Measurements from ENCODE around the gene SLC22A12.

Gene SLC22A12

GRCh38 chr11:64605656-64606585 is 14.9 kb downstream of the SLC22A12 start:
- peaks cover 0 to 12% of the 10 kb centered on the region in 2 donors for H3K27me3 ChIP-seq
- H3K27ac ChIP-seq, result no peak overlapping the region
- no peaks in the 10 kb centered on the region for H3K36me3 ChIP-seq
- no peaks in the 10 kb centered on the region for H3K9me3 ChIP-seq
- H3K4me3 ChIP-seq, result no peak overlapping the region
- no peak for TF ChIP-seq CTCF (IDR thresholded peaks at IDR 0.05)
- intact Hi-C loops (cut with DNase I; ENCODE audit: low total_unique reads), result no loop called here
- no peak for DNase-seq
- peaks cover 0 to 14% (median 6%) of the 10 kb centered on the region in 4 donors for H3K4me1 ChIP-seq

DNA sequence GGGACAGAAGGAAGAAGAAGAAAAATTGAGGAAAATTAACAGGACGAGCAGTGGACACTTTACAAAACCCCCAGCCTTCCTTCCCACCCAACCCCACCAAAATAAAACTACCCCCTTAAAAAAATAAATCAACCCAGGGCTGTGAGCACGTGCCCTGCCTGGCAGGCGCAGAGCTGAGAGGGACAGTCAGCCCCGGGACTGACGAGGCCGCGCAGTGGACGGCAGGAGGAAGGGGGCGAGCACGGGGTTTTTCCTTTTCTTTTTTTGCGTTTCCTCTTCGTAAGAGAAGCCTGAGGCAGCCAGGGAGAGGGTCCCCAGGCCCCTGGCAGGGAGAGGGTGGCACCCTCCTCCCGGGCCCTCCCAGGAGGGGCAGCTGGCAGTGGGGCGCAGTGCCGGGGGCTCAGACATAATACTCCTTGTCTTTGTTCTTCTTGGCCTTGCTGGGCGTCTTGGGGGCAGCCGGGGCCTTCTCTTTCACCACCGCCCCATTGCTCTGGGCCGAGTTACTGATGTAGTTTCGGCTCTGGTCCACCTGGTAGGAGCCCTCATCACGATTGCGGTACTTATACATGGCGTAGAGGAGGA is 15.9 kb downstream of the SLC22A12 start:
- H3K36me3 ChIP-seq, result no peaks in the 10 kb centered on the region
- peaks cover 0 to 10% of the 10 kb centered on the region in 2 donors for H3K27me3 ChIP-seq
- TF ChIP-seq CTCF (IDR thresholded peaks at IDR 0.05), result no peak
- no peak overlapping the region for H3K27ac ChIP-seq
- H3K9me3 ChIP-seq, result no peaks in the 10 kb centered on the region
- H3K4me3 ChIP-seq, result no peak overlapping the region
- no peak for DNase-seq
- peaks cover 0 to 14% (median 6%) of the 10 kb centered on the region in 4 donors for H3K4me1 ChIP-seq
- intact Hi-C loops (cut with DNase I; ENCODE audit: low total_unique reads), result no loop called here

DNA sequence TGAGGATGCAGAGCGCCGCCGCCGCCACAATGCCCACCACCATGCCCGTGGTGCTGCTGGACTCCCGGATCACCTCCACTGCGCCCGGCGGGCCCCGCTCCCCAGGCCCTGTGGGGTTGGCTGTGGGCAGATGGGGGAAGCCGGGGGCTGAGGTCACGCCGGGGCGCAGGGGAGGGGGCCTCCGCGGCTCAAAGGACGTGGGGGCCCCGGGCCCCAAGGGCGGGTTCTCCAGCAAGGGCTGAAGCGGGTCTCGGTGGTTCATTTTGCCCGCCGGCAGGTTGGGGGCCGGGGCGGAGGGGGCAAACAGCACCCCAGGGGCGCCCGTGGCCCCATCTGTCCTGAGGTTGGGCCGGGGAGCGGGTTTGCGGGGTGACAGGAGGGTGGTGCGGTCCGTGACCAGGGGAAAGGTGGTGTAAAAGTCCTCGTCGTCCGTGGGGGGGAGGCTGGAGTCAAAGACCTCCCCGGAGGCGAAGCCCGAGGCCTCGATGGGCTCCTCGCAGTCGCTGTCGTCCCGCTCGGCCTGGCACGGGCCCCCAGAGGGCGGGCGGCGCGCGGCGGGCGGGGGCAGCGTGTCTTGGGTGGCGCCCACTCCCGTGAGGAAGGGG is 16.5 kb downstream of the SLC22A12 start:
- peaks cover 0 to 14% (median 6%) of the 10 kb centered on the region in 4 donors for H3K4me1 ChIP-seq
- H3K27me3 ChIP-seq, result peaks cover 0 to 8% of the 10 kb centered on the region in 2 donors
- DNase-seq, result no peak
- no peaks in the 10 kb centered on the region for H3K36me3 ChIP-seq
- peak overlapping the region; percentile 37 to 39 for H3K4me3 ChIP-seq
- no peak for TF ChIP-seq CTCF (IDR thresholded peaks at IDR 0.05)
- intact Hi-C loops (cut with DNase I; ENCODE audit: low total_unique reads), result no loop called here
- peak overlapping the region in 1 of 2 donors; percentile 42 for H3K27ac ChIP-seq
- H3K9me3 ChIP-seq, result no peaks in the 10 kb centered on the region

GRCh38 chr11:64608046-64608445 is 17.0 kb downstream of the SLC22A12 start:
- H3K4me3 ChIP-seq, result peak overlapping the region; percentile 37 to 39
- peak overlapping the region in 1 of 2 donors; percentile 42 for H3K27ac ChIP-seq
- TF ChIP-seq CTCF (IDR thresholded peaks at IDR 0.05), result no peak
- peaks cover 0 to 14% (median 6%) of the 10 kb centered on the region in 4 donors for H3K4me1 ChIP-seq
- intact Hi-C loops (cut with DNase I; ENCODE audit: low total_unique reads), result no loop called here
- peak in 1 of 2 donors; percentile 74 for DNase-seq
- H3K36me3 ChIP-seq, result no peaks in the 10 kb centered on the region
- H3K27me3 ChIP-seq, result peaks cover 0 to 8% of the 10 kb centered on the region in 2 donors
- no peaks in the 10 kb centered on the region for H3K9me3 ChIP-seq

DNA sequence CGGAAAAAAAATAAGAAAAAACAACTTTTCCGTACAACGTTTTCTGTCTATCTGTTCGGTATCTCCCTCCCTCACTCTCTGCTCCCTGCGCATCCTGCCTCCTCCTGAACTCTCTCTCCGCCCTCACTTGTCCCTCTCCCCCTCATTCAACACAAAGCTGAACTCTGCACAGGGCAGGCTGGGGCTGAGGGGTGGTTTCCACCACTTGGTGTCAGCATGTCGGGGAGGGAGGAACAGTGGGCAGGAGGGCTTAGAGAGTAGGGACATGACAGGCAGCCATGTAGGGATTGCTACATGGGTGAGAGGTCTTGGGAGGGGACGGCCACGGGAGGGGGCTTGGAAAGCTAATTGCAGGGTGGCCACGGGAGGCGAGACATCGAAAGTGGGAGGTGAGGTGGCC is 17.6 kb downstream of the SLC22A12 start:
- H3K27ac ChIP-seq, result no peak overlapping the region
- intact Hi-C loops (cut with DNase I; ENCODE audit: low total_unique reads), result no loop called here

More for the DNA sequence above, 17.6 kb downstream of the SLC22A12 start:
- no peaks in the 10 kb centered on the region for H3K9me3 ChIP-seq
- H3K36me3 ChIP-seq, result no peaks in the 10 kb centered on the region
- peaks cover 0 to 8% of the 10 kb centered on the region in 2 donors for H3K27me3 ChIP-seq
- DNase-seq, result no peak
- no peak for TF ChIP-seq CTCF (IDR thresholded peaks at IDR 0.05)
- no peak overlapping the region for H3K4me3 ChIP-seq
- peaks cover 0 to 14% (median 6%) of the 10 kb centered on the region in 4 donors for H3K4me1 ChIP-seq
